K562 (cell line): ENCODE results near the gene ZNF362. TPM values are rescaled to one million over a fixed set of nuclear protein-coding genes. Genes with fewer than 3 reads are reported as not detected.

Experiments used
- ID3 ChIP-seq, 2 experiments: fragments of 250-450 bp in 1 of 2; fragments of 450-650 bp in 1 of 2; sonication (Bioruptor Pico) in 1 of 2; IDR thresholded peaks; 2 replicates each; pipeline versions ENCODE4 v1.6.1 to v1.8.0; 2016 to 2021; ENCODE audit warnings: mild to moderate bottlenecking in 2 of 2, moderate library complexity in 2 of 2, missing compliant biosample characterization in 1 of 2, missing genetic modification characterization in 1 of 2
- LCOR ChIP-seq: sonication (generic); formaldehyde crosslinking; IDR thresholded peaks from 2 replicates; pipeline ENCODE4 v1.8.0; 2022; ENCODE audit warnings: mild to moderate bottlenecking, missing genetic modification reagents
- SAFB ChIP-seq: fragments of 200-400 bp; formaldehyde crosslinking; IDR thresholded peaks from 2 replicates; pipeline ENCODE4 v1.6.1; 2017; ENCODE audit warnings: low read depth, low read length, borderline replicate concordance
- ZBTB49 ChIP-seq: sonication (generic); formaldehyde crosslinking; IDR thresholded peaks from 2 replicates; pipeline ENCODE4 v1.8.0; 2022; ENCODE audit warnings: missing genetic modification reagents, mild to moderate bottlenecking, borderline replicate concordance
- polyA plus RNA-seq, 8 experiments: library from polyadenylated mRNA; depleted of rRNA in 4 of 8; stranded (reverse) in 5 of 8; unstranded in 3 of 8; fragments of >200 nt; fragmentation: Nextera tagmentation in 2 of 8; fragmentation: Illumina TruSeq in 1 of 8; extraction: Ambion mirVana in 2 of 8; extraction: Trizol in 1 of 8; gene quantifications; 2 replicates each; pipeline versions ENCODE4 v1.2.1 to v1.2.3, GENCODE V29; 2011 to 2014; ENCODE audit warnings: inconsistent platforms in 1 of 8, missing spikeins in 1 of 8
- total RNA-seq, 7 experiments: library from RNA; depleted of rRNA in 6 of 7; stranded (reverse); fragments of >200 nt in 6 of 7; fragmentation: Illumina TruSeq in 2 of 7; extraction: Trizol in 2 of 7; gene quantifications; 2 replicates each; pipeline versions ENCODE4 v1.2.1 to v1.2.3, GENCODE V29; 2011 to 2021; ENCODE audit warnings: low replicate concordance in 1 of 7
- TF ChIP-seq, protein P1 (sequence below): fragments of 450-650 bp; IDR thresholded peaks from 2 replicates; pipeline ENCODE4 v1.6.1; 2016; ENCODE audit warnings: mild to moderate bottlenecking, moderate library complexity
- TF ChIP-seq, protein P2 (sequence below), 2 experiments: fragments of 450-650 bp; conservative IDR thresholded peaks; 2 replicates each; pipeline ENCODE4 v1.6.1; 2017; ENCODE audit warnings: mild to moderate bottlenecking in 2 of 2, moderate library complexity in 2 of 2

The ZNF362 gene
- total and polyA plus RNA-seq, 9 of the 15 experiments (the other 6 are each of a cell fraction or from before 2014, with no cell fraction given), result 0.01 to 1.1 (median 0.35) TPM; not detected in 1

- TF ChIP-seq, protein P1, sequence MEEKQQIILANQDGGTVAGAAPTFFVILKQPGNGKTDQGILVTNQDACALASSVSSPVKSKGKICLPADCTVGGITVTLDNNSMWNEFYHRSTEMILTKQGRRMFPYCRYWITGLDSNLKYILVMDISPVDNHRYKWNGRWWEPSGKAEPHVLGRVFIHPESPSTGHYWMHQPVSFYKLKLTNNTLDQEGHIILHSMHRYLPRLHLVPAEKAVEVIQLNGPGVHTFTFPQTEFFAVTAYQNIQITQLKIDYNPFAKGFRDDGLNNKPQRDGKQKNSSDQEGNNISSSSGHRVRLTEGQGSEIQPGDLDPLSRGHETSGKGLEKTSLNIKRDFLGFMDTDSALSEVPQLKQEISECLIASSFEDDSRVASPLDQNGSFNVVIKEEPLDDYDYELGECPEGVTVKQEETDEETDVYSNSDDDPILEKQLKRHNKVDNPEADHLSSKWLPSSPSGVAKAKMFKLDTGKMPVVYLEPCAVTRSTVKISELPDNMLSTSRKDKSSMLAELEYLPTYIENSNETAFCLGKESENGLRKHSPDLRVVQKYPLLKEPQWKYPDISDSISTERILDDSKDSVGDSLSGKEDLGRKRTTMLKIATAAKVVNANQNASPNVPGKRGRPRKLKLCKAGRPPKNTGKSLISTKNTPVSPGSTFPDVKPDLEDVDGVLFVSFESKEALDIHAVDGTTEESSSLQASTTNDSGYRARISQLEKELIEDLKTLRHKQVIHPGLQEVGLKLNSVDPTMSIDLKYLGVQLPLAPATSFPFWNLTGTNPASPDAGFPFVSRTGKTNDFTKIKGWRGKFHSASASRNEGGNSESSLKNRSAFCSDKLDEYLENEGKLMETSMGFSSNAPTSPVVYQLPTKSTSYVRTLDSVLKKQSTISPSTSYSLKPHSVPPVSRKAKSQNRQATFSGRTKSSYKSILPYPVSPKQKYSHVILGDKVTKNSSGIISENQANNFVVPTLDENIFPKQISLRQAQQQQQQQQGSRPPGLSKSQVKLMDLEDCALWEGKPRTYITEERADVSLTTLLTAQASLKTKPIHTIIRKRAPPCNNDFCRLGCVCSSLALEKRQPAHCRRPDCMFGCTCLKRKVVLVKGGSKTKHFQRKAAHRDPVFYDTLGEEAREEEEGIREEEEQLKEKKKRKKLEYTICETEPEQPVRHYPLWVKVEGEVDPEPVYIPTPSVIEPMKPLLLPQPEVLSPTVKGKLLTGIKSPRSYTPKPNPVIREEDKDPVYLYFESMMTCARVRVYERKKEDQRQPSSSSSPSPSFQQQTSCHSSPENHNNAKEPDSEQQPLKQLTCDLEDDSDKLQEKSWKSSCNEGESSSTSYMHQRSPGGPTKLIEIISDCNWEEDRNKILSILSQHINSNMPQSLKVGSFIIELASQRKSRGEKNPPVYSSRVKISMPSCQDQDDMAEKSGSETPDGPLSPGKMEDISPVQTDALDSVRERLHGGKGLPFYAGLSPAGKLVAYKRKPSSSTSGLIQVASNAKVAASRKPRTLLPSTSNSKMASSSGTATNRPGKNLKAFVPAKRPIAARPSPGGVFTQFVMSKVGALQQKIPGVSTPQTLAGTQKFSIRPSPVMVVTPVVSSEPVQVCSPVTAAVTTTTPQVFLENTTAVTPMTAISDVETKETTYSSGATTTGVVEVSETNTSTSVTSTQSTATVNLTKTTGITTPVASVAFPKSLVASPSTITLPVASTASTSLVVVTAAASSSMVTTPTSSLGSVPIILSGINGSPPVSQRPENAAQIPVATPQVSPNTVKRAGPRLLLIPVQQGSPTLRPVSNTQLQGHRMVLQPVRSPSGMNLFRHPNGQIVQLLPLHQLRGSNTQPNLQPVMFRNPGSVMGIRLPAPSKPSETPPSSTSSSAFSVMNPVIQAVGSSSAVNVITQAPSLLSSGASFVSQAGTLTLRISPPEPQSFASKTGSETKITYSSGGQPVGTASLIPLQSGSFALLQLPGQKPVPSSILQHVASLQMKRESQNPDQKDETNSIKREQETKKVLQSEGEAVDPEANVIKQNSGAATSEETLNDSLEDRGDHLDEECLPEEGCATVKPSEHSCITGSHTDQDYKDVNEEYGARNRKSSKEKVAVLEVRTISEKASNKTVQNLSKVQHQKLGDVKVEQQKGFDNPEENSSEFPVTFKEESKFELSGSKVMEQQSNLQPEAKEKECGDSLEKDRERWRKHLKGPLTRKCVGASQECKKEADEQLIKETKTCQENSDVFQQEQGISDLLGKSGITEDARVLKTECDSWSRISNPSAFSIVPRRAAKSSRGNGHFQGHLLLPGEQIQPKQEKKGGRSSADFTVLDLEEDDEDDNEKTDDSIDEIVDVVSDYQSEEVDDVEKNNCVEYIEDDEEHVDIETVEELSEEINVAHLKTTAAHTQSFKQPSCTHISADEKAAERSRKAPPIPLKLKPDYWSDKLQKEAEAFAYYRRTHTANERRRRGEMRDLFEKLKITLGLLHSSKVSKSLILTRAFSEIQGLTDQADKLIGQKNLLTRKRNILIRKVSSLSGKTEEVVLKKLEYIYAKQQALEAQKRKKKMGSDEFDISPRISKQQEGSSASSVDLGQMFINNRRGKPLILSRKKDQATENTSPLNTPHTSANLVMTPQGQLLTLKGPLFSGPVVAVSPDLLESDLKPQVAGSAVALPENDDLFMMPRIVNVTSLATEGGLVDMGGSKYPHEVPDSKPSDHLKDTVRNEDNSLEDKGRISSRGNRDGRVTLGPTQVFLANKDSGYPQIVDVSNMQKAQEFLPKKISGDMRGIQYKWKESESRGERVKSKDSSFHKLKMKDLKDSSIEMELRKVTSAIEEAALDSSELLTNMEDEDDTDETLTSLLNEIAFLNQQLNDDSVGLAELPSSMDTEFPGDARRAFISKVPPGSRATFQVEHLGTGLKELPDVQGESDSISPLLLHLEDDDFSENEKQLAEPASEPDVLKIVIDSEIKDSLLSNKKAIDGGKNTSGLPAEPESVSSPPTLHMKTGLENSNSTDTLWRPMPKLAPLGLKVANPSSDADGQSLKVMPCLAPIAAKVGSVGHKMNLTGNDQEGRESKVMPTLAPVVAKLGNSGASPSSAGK, result no peak
- TF ChIP-seq LCOR (CRISPR knock-in tag) (no peak), ID3 (CRISPR knock-in tag; IDR thresholded peaks at IDR 0.05) (no peak), ID3 (tag; IDR thresholded peaks at IDR 0.05) (0 out of 2 replicates have a peak, but pooled peaks have one; percentile 30), ZBTB49 (CRISPR knock-in tag) (no peak), SAFB (no peak)
- TF ChIP-seq, protein P2, sequence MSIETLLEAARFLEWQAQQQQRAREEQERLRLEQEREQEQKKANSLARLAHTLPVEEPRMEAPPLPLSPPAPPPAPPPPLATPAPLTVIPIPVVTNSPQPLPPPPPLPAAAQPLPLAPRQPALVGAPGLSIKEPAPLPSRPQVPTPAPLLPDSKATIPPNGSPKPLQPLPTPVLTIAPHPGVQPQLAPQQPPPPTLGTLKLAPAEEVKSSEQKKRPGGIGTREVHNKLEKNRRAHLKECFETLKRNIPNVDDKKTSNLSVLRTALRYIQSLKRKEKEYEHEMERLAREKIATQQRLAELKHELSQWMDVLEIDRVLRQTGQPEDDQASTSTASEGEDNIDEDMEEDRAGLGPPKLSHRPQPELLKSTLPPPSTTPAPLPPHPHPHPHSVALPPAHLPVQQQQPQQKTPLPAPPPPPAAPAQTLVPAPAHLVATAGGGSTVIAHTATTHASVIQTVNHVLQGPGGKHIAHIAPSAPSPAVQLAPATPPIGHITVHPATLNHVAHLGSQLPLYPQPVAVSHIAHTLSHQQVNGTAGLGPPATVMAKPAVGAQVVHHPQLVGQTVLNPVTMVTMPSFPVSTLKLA (conservative IDR thresholded peaks at IDR 0.05), result no peak
Measured at GRCh38 chr1:33298623-33299277, 42.5 kb downstream of the ZNF362 start (continued).
